ENCODE data around the gene PCBP2. TPM values are rescaled to one million over a fixed set of nuclear protein-coding genes. Genes with fewer than 3 reads are reported as not detected.
"Not testable (repeated sequence)": the region's sequence is repeated elsewhere in the genome, so short reads cannot be mapped to it uniquely, and the experiment has no call there.

PCBP2 gene
- 417 and 525 TPM in 2 replicates for total RNA-seq

GRCh38 chr12:53451661-53452158, at the start of gene PCBP2:
TSS of gene PCBP2 (plus strand) at chr12:53452102. CDS start at chr12:53454801, 2,699 bp downstream.
- DNase-seq = peak; percentile 100

DNA sequence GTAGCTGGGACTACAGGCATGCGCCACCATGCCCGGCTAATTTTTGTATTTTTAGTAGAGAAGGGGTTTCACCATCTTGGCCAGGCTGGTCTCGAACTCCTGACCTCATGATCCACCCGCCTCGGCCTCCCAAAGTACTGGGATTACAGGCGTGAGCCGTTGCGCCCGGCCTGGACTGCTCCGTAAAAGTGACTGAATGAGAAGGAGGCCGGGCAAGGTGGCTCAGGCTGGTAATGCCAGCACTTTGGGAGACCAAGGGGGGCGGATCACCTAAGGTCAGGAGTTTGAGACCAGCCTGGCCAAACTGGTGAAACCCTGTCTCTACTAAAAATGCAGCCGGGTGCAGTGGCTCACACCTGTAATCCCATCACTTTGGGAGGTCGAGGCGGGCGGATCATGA, 49.6 kb upstream of the PCBP2 start:
- not testable (repeated sequence) for DNase-seq

DNA sequence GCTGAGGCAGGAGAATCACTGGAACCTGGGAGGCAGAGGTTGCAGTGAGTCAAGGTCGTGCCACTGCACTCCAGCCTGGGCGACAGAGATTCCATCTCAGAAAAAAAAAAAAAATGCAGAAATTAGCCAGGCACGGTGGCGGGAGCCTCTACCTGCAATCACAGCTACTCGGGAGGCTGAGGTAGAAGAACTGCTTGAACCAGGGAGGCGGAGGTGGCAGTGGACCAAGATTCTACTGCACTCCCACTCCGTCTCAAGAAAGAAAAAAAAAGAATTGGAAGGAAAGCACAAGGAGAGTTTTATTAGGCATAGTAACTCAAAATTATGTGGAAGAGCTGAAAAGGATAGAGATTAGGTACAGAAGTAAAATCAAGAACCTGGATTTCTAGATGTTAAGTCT, 49.0 kb upstream of the PCBP2 start:
- no peak for DNase-seq

DNA sequence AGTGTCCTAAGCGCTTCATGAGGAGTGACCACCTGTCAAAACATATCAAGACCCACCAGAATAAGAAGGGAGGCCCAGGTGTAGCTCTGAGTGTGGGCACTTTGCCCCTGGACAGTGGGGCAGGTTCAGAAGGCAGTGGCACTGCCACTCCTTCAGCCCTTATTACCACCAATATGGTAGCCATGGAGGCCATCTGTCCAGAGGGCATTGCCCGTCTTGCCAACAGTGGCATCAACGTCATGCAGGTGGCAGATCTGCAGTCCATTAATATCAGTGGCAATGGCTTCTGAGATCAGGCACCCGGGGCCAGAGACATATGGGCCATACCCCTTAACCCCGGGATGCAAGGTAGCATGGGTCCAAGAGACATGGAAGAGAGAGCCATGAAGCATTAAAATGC, 41.0 kb upstream of the PCBP2 start:
- DNase-seq = no peak

GRCh38 chr12:53413485-53414204, 38.3 kb upstream of the PCBP2 start:
- DNase-seq = peak; percentile 34

DNA sequence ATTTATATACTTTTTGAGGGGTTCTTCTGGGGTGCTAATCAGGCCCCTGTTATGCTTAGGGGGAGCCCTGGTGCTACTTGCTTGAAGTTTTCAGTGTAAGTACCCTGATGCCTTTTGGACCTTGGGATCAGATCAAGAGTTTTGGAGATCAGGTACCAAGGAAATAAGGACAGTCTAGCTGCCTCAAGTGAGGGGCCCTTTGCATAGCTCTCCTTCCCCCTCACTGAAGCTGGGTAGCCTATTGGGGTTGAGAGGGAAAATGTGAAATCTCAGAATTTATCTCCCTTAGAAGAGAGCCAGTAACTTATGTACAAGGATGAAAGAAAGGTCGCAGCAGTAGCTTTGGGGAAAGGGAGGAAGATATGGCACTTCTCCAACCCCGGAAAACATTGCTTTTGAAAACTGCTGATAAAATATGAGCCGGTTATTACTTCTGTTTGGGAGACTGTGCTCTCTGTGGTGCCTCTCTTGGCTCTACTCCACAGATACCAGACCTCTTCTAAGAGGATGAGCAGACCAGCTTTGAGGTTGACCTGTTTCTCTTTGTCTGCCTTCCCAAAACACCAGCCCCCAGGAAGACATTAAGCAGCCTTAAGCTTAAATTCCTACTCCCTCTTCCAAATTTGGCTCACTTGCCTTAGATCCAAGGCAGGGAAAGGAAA, 37.0 kb upstream of the PCBP2 start:
- DNase-seq = no peak

DNA sequence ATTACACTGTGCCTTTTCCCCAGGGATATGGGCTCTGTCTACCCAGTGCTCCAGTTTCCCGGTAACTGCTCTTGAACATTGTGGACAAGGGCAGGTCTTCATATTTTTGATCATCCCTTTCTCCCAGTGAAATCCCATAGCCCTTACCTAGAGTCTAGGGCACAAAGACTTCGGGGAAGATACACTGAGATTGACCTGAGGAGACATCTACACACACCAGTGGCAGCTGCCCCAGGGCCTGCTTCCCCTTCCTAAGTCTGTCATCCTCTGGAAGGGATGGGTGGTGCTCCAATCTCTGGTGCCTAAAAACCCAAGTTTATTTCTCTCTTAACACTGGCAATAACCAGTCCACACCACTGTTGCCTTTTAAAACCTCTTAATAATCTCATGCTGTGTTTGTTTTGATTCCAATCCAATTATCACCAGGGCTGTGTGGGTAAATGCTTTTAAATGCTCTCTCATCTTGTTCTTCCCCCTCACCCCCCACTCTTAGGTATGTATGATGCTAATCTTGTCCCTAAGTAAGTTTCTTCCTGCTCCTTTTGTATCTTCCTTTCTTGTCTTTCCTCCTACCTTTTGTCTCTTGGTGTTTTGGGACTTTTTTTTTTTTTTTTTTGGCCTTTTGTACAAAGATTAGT, 36.0 kb upstream of the PCBP2 start:
- not testable (repeated sequence) for DNase-seq

DNA sequence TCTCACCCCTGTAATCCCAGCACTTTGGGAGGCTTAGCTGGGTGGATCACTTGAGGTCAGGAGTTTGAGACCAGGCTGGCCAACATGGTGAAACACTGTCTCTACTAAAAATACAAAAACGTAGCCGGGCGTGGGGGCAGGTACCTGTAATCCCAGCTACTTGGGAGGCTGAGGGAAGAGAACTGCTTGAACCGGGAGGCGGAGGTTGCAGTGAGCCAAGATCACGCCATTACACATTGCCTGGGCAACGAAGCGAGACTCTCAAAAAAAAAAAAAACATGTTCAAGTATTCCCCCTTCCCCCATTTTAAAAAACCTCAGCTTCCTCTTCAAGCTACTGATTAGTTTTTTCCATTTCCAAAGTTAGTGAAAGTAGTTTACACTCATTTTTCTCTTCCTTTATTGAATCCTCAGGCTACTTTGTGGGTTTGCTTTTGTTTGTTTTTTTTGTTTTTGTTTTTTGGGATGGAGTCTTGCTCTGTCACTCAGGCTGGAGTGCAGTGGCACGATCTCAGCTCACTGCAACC, 34.5 kb upstream of the PCBP2 start:
- DNase-seq = not testable (repeated sequence)

DNA sequence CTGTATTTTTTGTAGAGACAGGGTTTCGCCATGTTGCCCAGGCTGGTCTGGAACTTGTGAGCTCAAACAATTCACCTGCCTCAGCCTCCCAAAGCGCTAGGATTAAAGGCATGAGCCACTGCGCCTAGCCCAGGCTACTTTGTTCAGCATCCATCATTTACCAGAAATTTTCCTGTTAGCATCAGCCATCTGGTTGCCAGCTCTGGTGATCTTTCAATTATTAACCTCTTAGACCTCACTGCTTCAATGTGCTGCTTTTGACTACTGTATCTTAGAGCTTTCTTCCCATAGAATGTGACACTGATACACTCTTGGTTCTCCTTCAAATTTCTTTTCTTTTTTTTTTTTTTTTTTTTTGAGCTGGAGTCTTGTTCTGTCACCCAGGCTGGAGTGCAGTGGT, 33.7 kb upstream of the PCBP2 start:
- DNase-seq = no peak

DNA sequence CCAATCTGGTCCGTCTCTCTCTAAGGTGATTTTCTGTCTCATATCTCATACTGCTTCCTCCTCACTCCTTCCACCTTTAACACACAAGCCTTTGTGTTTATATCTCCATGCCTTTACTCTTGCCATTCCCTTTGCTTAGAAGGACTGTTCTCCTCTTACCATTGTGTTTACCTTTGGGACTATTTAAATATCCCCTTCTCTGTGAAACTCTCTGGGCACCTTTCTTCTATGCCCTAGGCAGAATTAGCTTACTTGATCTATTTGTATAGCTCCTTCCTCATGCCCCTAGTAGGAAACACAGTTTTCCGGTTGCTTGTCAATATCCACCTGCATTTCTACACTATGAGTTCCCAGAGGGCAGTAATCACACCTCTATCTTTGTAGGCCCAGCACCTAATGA, 32.1 kb upstream of the PCBP2 start:
- no peak for DNase-seq

- DNase-seq = not testable (repeated sequence)
Measured at GRCh38 chr12:53422247-53422646, 29.7 kb upstream of the PCBP2 start.

- DNase-seq = no peak
Measured at GRCh38 chr12:53423597-53423996, 28.3 kb upstream of the PCBP2 start, which contains the start of gene AMHR2. TSS of gene AMHR2 (plus strand) at chr12:53423855. CDS start at chr12:53423935, 80 bp downstream.

- DNase-seq = no peak
Measured at GRCh38 chr12:53424626-53425514, 27.0 kb upstream of the PCBP2 start.

GRCh38 chr12:53425515-53426150, 26.3 kb upstream of the PCBP2 start:
- DNase-seq = no peak

- DNase-seq = no peak
Measured at GRCh38 chr12:53427905-53428594, 23.9 kb upstream of the PCBP2 start.

GRCh38 chr12:53428741-53429140, 23.2 kb upstream of the PCBP2 start:
- DNase-seq = no peak

- DNase-seq = no peak
Measured at GRCh38 chr12:53430116-53430515, 21.8 kb upstream of the PCBP2 start.

DNA sequence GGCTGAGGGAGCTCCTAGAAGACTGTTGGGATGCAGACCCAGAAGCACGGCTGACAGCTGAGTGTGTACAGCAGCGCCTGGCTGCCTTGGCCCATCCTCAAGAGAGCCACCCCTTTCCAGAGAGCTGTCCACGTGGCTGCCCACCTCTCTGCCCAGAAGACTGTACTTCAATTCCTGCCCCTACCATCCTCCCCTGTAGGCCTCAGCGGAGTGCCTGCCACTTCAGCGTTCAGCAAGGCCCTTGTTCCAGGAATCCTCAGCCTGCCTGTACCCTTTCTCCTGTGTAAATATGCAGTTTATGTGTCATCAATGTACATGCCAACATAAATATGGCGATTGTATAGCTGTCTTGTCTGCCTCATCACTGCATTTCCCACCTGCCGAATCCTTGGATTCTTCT, 20.7 kb upstream of the PCBP2 start:
- DNase-seq = no peak

DNA sequence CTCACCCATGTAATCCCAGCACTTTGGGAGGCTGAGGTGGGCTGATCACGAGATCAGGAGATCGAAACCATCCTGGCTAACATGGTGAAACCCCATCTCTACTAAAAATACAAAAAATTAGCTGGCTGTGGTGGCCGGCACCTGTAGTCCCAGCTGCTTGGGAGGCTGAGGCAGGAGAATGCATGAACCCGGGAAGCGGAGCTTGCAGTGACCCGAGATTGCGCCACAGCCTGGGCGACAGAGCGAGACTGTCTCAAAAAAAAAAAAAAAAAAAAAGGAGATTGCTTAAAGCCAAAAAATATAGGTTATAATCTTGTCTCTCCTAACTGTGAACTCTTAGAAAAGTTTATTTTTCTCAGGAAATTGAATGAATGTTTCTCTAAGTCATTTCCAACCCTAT, 16.6 kb upstream of the PCBP2 start:
- DNase-seq = not testable (repeated sequence)

GRCh38 chr12:53439582-53439981, 12.3 kb upstream of the PCBP2 start:
- DNase-seq = not testable (repeated sequence)

Measured in dermis blood vessel endothelial cell (primary cell).